NCI-H446 treated with DMSO at 0.1 percent for 48 hours (cell line): ENCODE results near the gene TECPR1.

Experiments
- DNase-seq: peaks from one replicate; lab custom pipeline; 2025; lab: John Stamatoyannopoulos, UW

TECPR1 gene

DNA sequence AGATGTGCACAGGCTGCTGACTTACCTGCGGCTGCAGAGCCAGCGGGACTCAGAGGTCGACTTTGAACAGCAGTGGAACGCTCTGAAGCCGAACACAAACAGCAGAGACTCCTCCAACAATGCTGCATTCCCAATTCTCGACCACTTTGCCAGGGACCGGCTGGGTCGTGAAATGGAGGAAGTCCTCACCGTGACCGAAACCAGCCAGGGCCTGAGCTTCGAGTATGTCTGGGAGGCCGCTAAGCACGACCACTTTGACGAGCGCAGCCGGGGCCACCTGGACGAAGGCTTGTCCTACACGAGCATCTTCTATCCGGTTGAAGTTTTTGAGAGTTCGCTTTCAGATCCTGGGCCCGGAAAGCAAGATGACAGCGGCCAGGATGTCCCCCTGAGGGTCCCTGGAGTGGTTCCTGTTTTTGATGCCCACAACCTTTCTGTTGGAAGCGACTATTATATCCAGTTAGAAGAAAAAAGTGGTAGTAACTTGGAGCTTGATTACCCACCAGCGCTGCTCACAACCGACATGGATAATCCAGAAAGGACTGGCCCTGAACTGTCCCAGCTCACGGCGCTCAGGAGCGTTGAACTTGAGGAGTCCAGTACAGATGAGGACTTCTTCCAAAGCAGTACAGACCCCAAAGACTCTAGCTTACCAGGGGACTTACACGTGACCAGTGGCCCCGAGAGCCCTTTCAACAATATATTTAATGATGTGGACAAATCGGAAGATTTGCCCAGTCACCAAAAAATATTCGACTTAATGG lies 60.2 kb downstream of the TECPR1 start:
- no peak for DNase-seq

- no peak for DNase-seq
These were observed 62.5 kb downstream of the TECPR1 start for GRCh38 chr7:98189559-98189958.

DNA sequence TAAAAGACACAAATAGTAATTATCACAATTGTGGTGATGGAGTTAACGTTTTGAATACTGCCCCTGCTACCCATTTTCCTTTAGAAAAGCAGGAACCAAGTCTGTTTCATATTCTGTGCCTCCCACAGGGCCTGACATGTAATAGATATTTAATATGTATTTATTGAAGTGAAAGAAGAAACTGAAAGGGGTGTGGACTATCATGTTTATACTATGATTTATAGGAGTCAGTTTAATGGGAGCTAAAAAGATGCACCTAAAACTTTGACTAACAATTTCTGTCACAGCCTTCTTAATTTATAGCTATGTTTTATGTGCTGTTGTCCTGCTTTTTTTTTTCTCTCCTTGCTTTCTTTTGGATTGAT lies 64.9 kb downstream of the TECPR1 start:
- no peak for DNase-seq

- no peak for DNase-seq
These were observed 65.4 kb downstream of the TECPR1 start for GRCh38 chr7:98186452-98187137.

DNA sequence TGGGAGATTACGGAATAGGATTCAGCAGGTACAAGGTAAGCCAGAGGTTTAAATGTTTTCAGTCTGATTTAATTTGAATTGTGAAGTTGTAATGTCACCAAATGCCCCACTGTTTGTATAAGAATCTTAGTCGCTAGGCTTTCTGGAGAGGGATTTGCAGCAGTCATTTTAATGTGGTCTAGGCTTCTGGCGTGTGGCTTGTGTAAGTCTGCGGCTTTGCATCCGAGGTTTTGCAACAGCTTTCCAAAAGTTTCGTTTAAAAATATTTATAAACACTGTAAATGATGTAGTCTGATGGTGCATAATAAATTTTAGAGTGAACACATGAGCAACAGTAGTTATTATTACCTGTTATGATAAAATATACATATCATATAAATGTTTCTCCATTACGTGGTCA lies 66.9 kb downstream of the TECPR1 start:
- no peak for DNase-seq

- no peak for DNase-seq
These were observed 71.3 kb downstream of the TECPR1 start for GRCh38 chr7:98180751-98181150.

DNA sequence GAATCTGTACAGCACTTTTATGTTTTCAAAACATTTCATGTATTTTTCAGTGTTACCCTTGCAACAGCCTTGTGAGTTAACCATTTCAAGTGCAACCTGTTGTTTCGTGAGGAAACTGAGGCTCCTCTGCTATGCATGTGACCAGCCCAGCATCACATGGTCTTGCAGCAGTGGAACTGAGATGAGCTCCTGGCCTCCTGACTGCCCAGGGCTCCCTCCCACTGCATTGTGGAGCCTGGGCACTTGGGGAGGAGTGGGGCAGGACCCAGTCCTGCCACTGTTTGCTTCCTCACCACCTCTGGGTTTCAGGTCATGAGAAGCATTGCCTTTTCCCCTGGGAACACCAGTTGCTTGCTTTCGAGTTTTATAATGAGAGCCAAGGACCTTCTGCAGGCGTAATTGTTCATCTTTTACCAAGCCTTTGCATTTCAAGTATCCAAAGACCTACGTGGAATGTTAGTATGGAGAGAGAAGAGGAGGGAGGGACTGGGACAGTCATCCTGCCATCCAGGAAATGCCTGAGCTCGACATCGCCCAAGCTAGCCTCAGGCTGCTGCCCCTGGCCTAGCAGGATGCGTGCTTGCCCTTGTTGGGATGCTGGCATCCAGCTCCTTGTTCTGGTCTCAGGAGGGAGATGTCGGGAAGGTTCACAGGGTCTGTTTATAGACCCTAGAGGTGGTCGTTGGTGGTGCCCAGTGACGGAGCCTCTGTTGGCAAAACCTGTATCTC lies 73.1 kb downstream of the TECPR1 start:
- DNase-seq: no peak

- no peak for DNase-seq
These were observed 73.7 kb downstream of the TECPR1 start for GRCh38 chr7:98178321-98178720.

DNA sequence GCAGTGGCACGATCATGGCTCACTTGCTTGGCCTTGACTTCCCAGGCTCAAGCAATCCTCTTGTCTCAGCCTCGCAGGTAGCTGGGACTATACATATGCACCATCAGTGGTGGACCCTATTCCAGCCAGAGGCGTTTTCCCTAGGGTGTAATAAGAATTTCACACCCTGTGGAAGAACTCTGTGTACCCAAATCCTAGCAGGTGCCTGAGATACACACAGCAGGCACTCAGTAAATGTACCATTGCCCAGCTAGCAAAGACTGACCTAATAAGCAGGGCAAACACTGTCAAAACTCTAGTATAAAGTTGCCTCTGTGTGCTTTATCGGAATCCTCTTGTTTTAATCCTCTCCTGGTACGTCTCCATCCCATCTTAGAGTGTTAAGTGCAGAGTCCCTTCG lies 74.5 kb downstream of the TECPR1 start:
- DNase-seq: no peak

- no peak for DNase-seq
These were observed 76.6 kb downstream of the TECPR1 start for GRCh38 chr7:98175260-98175940.

GRCh38 chr7:98174334-98175259 lies 77.4 kb downstream of the TECPR1 start:
- no peak for DNase-seq

DNA sequence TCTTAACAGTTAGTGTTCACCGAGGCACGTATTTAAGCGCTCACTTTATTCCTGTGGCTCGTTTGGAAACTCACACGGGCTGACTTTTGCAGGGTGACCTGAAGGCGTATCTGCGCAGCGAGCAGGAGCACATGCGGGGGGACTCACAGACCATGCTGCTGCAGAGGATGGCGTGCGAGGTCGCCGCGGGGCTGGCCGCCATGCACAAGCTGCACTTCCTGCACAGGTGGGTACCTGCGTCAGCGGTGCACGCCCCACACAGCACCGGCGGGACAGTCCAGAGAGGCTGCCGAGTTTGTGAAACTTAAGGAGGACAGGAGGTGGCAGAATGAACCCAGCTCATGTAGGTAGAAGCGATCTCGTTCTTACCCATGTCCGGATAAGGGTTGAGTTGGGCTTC lies 80.6 kb downstream of the TECPR1 start:
- DNase-seq: no peak

- no peak for DNase-seq
These were observed 81.1 kb downstream of the TECPR1 start for GRCh38 chr7:98170966-98171365.

DNA sequence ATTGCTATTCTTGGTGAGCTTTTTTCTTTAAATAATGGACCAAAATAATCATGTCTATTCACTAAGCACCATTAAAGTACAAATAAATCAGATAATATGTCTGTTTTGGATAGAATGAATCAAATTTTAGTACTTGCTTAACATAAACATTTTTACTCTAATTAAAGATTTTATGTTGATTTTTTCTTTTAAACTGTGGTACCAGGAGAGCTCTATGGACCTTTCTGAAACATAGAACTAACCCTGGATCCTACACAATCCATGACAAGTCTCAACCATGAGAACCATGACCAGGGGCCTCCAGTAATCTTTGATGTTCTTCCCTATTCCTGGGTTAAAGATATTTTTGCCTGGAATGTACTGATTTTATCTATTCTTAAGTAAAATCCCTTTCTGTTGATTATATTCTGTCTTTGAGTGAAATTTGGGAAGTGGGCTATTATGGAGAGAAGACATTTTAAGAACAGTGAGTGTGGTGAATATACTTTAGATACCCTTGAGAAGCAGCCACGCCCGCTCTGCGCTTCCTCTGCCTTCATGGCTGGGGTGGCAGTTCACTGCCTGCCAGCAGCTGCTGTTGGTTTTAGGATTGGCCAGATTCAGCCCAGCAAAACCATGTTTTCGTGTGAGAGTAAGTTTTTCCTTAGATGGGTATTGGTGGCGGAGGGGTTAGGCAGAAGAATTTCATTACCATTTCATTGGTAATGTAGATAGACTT lies 83.0 kb downstream of the TECPR1 start:
- DNase-seq: no peak

DNA sequence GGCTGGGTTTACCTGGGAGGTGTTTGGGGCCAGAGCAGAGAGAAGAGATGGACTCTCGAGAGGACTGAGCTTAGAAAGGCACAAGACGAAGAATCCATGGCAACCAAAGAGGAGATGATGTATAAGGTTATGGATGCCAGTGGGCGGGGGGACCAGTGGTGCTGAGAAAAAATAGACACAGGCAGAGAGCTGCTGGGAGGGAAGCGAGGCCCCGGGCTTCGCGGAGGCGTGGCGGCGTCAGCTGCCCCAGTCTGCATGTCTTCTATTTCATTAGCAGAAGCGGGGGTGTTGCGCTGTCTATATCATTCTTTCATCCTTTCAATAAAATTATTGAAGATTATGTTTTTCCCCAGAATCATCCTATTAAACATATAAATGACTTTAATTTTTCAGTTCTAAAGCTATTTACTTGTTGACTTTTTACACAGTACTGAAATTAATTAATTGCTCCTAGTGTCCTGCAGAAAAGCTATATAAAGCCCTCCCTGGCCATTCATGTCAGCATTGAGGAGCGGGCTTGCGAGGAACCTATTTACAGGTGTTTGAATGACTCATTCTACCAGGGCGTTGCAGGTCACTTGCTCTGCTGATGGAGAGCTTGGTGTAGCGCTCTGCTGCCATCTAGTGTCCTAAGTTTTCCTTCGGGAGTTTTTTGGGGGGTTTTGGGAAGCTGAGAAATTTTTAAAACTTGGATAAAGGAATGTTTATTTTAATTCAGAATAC lies 83.7 kb downstream of the TECPR1 start:
- DNase-seq: no peak

DNA sequence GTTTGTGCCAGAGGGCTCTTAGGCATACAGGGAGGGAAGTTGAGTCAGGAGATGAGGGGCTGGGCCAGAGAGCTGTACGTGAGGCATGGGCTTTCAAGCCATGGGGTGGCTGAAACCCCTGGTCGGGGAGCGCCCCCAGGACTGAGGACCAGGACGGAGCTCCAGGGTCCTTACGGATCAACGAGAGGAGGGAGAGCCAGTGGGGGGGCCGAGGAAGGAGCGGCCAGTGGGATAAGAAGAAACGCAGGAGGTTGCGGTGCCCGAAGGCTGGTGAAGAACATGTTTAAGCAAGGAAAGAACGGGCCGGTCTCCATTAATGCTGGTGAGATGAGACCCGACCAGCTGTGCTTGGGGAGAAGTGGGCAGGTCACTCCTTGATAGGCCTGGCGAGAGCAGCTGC lies 84.4 kb downstream of the TECPR1 start:
- DNase-seq: no peak

DNA sequence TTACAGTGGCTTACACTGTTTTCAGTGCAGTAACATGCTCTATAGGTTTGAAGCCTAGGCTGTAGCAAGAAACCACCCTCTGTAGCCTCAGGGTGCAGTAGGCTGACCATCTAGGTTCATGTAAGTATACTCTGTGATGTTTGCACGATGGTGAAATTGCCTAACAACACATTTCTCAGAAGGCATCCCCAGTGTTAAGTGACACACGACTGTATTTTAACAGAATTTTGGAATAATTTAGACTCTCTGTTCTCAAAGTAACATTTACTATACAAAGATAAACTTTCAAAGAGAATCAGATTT lies 85.4 kb downstream of the TECPR1 start:
- DNase-seq: no peak

DNA sequence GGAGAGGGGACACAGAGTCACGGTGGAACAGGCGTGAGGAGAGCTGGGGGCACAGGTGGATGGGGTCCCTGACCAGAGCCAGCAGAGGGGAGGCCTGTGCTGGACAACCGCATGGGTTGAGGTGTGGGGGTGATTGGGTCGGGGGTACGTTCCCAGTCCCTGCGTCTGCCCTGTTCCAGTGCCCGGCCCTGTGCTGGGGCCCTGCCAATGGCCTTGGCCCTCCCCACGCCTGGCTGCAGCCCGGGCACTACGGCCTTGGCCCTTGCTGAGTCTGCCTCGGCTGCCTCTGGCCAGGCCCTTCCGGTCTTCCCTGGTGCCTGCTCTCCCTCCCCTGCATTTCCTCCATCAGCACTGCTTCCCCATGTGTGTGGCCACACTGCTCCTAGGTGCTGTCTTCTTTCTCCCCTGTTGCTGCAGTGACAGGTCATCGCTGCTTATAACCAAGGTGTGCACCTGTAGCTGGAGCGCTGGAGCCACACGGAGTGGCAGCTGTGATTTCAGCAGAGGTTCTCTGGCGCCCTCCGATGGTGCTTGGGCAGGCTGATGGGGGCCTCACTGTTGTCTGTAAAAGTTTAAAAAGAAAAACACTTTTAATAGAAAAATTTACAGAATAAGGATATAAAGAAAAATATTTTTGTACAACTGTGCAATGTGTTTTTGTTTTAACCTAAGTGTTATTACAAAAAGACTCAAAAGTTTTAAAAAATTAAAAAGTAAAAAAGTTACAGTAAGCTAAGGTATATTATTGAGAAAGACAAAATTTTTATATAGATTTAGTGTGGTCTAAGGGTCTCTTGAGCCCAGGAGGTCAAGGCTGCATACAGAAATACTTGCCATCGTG lies 86.0 kb downstream of the TECPR1 start:
- DNase-seq: no peak
